ENCODE data around the gene MINDY1. TPM values are rescaled to one million over a fixed set of nuclear protein-coding genes. Genes with fewer than 3 reads are reported as not detected.

The MINDY1 gene
- total RNA-seq, 3 donors from 2014 or later: 26.2 to 33.5 (median 26.5) TPM

DNA sequence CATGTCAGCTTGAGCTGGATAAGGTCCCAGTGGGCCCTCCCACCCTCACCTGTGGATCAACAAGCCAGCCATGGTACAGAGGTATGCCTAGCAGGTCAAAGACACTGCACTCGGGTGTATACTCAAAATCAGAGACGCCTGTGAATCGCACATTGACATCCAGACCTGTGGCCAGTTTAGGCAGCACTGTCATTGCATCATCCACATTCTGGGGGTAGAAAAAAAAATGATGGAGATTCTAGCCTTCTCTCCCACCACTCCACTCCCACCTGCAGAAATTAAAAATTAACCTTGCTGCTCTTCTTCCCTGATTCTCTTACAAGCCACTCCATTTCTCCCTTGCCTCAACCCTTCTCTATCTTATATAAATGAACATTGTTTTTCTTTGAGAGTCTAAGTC is 6.3 kb downstream of the MINDY1 start:
- peaks cover 11% of the 10 kb centered on the region for H3K36me3 ChIP-seq
- H3K27ac ChIP-seq: no peak overlapping the region
- TF ChIP-seq, protein P1, sequence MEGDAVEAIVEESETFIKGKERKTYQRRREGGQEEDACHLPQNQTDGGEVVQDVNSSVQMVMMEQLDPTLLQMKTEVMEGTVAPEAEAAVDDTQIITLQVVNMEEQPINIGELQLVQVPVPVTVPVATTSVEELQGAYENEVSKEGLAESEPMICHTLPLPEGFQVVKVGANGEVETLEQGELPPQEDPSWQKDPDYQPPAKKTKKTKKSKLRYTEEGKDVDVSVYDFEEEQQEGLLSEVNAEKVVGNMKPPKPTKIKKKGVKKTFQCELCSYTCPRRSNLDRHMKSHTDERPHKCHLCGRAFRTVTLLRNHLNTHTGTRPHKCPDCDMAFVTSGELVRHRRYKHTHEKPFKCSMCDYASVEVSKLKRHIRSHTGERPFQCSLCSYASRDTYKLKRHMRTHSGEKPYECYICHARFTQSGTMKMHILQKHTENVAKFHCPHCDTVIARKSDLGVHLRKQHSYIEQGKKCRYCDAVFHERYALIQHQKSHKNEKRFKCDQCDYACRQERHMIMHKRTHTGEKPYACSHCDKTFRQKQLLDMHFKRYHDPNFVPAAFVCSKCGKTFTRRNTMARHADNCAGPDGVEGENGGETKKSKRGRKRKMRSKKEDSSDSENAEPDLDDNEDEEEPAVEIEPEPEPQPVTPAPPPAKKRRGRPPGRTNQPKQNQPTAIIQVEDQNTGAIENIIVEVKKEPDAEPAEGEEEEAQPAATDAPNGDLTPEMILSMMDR (IDR thresholded peaks at IDR 0.05): no peak
- TF ChIP-seq POLR2A (IDR thresholded peaks at IDR 0.05) (no peak), POLR2AphosphoS5 (IDR thresholded peaks at IDR 0.05) (no peak)
- H3K27me3 ChIP-seq: no peaks in the 10 kb centered on the region
- intact Hi-C loops (cut with DNase I; ENCODE audit: low total_unique reads): no loop called here
- peaks cover 0 to 12% of the 10 kb centered on the region in 2 donors for H3K4me1 ChIP-seq
- DNase-seq (ENCODE audit: low spot score in 2 of 2): no peak
- no peak overlapping the region for H3K4me3 ChIP-seq
- H3K9me3 ChIP-seq: no peaks in the 10 kb centered on the region

DNA sequence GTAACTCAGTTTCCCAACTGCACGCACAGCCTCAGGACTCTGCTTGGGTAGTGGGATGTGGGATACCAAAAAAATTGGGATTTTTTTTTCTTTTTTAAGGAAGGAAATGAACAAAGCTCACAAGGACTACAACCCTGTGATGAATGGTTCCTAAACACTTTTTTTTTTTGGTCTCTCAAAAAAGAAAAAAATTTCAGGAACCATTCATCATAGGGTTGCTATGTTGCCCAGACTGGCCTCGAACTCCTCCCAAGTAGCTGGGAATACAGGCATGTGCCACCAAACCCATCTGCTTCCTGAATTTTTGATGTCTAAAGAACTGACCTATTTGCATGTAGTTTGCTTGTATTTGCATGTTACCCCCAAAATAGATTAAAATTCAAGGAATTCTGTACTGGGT is 6.8 kb downstream of the MINDY1 start:
- no peak overlapping the region for H3K27ac ChIP-seq
- H3K36me3 ChIP-seq: peaks cover 11% of the 10 kb centered on the region
- intact Hi-C loops (cut with DNase I; ENCODE audit: low total_unique reads): no loop called here
- no peaks in the 10 kb centered on the region for H3K27me3 ChIP-seq
- H3K4me3 ChIP-seq: no peak overlapping the region
- H3K4me1 ChIP-seq: peaks cover 0 to 12% of the 10 kb centered on the region in 2 donors
- DNase-seq (ENCODE audit: low spot score in 2 of 2): no peak
- H3K9me3 ChIP-seq: no peaks in the 10 kb centered on the region
- TF ChIP-seq POLR2AphosphoS5 (IDR thresholded peaks at IDR 0.05): no peak

DNA sequence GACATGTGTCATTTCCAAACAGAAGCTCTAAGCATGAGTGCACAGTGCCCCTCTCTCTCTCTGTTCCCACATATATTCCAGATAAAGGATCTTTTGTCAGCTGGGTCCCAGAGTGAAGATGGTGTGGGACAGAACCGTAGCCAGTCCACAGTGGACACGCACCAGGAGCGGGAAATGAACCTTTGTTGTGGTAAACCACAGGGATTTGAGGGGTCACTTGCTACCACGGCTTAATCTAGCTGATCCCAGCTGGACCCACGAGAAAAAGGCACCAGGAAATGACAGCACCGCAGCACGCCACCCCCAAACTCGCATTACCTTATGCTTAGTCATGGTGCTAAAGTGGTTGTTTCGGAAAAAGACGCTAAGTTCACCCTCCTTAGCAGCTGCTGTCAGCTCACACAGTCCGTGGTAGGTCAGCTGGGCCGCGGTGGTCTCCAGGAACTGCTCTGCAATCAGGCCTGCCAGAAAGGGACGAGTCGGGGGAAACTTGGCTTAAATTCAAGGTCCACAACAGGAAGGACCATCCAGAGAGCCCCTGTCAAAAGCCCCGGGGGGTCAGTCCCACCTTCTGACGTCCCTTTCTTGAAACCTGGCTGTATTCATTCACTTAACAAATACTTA is 7.5 kb downstream of the MINDY1 start:
- DNase-seq (ENCODE audit: low spot score in 2 of 2): no peak
- H3K27ac ChIP-seq: no peak overlapping the region

DNA sequence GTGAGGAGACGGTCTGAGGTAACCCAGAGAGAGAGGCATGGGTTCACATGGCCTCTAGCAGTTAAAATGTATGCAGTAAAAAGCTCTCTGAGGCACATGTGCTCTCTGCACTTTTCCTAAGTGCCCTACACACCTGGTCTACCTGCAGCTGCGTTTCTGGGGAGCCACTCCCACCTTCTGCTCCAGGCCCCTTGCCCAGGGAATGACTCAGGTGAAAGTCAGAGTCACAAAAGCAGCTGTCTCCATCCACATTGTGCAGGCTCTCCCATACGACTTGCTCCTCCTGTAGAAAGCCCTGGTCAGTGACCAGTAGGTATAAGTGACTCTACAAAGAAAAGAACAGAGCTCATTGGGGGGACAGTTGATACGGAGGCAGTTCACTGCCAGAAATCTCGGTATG is 8.8 kb downstream of the MINDY1 start:
- H3K36me3 ChIP-seq: peaks cover 11% of the 10 kb centered on the region
- no peak for TF ChIP-seq POLR2AphosphoS5 (IDR thresholded peaks at IDR 0.05)
- TF ChIP-seq, protein P1 (IDR thresholded peaks at IDR 0.05): no peak
- no peak for TF ChIP-seq POLR2A (IDR thresholded peaks at IDR 0.05)

More for the DNA sequence above, 7.5 kb downstream of the MINDY1 start:
- intact Hi-C loops (cut with DNase I; ENCODE audit: low total_unique reads): no loop called here
- TF ChIP-seq POLR2AphosphoS5 (IDR thresholded peaks at IDR 0.05) (no peak), POLR2A (IDR thresholded peaks at IDR 0.05) (no peak)
- TF ChIP-seq, protein P1 (IDR thresholded peaks at IDR 0.05): no peak
- Histone ChIP-seq H3K4me3 (no peak overlapping the region), H3K9me3 (no peaks in the 10 kb centered on the region), H3K27me3 (no peaks in the 10 kb centered on the region), H3K36me3 (peaks cover 11% of the 10 kb centered on the region), H3K4me1 (peaks cover 0 to 11% of the 10 kb centered on the region in 2 donors)

DNA sequence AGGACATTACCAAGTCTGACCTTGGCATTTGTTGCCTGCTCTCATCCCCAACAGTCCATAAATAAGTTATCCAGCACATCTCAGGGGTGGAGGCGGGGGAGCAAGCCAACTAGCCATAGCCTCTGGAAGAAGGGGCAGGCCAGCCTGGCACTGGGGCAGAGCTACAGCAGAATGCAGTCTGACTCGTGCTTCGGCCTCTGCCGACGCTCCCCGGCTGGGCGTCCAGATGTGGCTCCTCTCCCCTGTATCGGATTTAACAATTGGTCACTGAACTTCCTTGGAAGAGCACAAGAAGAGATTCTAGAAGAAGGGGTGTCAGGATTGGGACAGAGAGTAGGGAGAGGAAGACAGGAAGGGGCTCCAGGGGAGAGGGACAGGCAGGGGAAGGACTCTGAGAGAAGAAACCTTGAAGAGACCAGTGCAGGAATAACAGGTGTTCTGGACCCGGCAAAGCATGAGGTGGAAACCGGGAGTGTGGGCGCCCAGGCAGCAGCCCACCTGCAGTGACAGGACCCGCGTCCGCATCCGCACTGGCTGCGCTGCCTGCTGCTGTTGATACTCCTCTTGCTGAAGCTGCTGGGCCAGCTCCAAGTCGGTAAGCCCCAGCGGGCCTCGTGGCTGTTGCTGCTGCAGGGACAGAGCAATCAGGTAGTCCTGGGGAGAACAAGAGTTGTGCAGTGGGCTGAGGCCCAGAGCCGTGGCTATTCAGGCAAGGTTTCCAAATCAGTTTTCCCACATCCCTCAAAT is 9.4 kb downstream of the MINDY1 start:
- intact Hi-C loops (cut with DNase I; ENCODE audit: low total_unique reads): no loop called here
- peaks cover 11% of the 10 kb centered on the region for H3K36me3 ChIP-seq

More for the DNA sequence above, 8.8 kb downstream of the MINDY1 start:
- no peak overlapping the region for H3K27ac ChIP-seq
- no peak for DNase-seq (ENCODE audit: low spot score in 2 of 2)
- H3K4me3 ChIP-seq: no peak overlapping the region
- no peaks in the 10 kb centered on the region for H3K9me3 ChIP-seq
- intact Hi-C loops (cut with DNase I; ENCODE audit: low total_unique reads): no loop called here
- peaks cover 0 to 2% of the 10 kb centered on the region in 2 donors for H3K4me1 ChIP-seq
- H3K27me3 ChIP-seq: no peaks in the 10 kb centered on the region

More for the DNA sequence above, 9.4 kb downstream of the MINDY1 start:
- TF ChIP-seq, protein P1 (IDR thresholded peaks at IDR 0.05): no peak
- H3K4me3 ChIP-seq: no peak overlapping the region
- H3K27ac ChIP-seq: no peak overlapping the region
- no peaks in the 10 kb centered on the region for H3K27me3 ChIP-seq
- H3K4me1 ChIP-seq: no peaks in the 10 kb centered on the region
- DNase-seq (ENCODE audit: low spot score in 2 of 2): no peak
- no peaks in the 10 kb centered on the region for H3K9me3 ChIP-seq

All from breast epithelium (tissue), 4 donors.